ENCODE results near the gene ARL16.
"Not testable (repeated sequence)": the region's sequence is repeated elsewhere in the genome, so short reads cannot be mapped to it uniquely, and the experiment has no call there.

ARL16 gene

GRCh38 chr17:81694810-81695209, 11.2 kb upstream of the ARL16 start:
- DNase-seq, result no peak

- DNase-seq, result no peak
These were observed 10.1 kb upstream of the ARL16 start for GRCh38 chr17:81693509-81694210.

- DNase-seq, result no peak
These were observed 8.0 kb upstream of the ARL16 start for GRCh38 chr17:81691608-81692007.

- no peak for DNase-seq
These were observed 7.6 kb upstream of the ARL16 start for GRCh38 chr17:81691196-81691595.

GRCh38 chr17:81690549-81690948, 7.0 kb upstream of the ARL16 start:
- no peak for DNase-seq

- no peak for DNase-seq
These were observed 6.5 kb upstream of the ARL16 start for GRCh38 chr17:81690066-81690465.

- DNase-seq, result no peak
These were observed 5.0 kb upstream of the ARL16 start for GRCh38 chr17:81688616-81689015.

- DNase-seq, result no peak
These were observed 4.4 kb upstream of the ARL16 start for GRCh38 chr17:81687770-81688541.

- no peak for DNase-seq
These were observed 3.0 kb upstream of the ARL16 start for GRCh38 chr17:81686614-81687013.

GRCh38 chr17:81685108-81685507, 1.5 kb upstream of the ARL16 start:
- DNase-seq, result no peak

- no peak for DNase-seq
These were observed 880 bp upstream of the ARL16 start for GRCh38 chr17:81684442-81684911.

GRCh38 chr17:81683208-81683583, 401 bp downstream of the ARL16 start:
- no peak for DNase-seq

GRCh38 chr17:81682565-81683207, 911 bp downstream of the ARL16 start:
- no peak for DNase-seq

- no peak for DNase-seq
These were observed 1.9 kb downstream of the ARL16 start for GRCh38 chr17:81681672-81682071.

- DNase-seq, result no peak
These were observed 3.4 kb downstream of the ARL16 start for GRCh38 chr17:81680150-81680549.

- DNase-seq, result no peak
These were observed 6.7 kb downstream of the ARL16 start for GRCh38 chr17:81676906-81677305.

GRCh38 chr17:81675515-81676221, 7.9 kb downstream of the ARL16 start:
- not testable (repeated sequence) for DNase-seq

GRCh38 chr17:81673561-81674258, 9.9 kb downstream of the ARL16 start:
- DNase-seq, result no peak

- no peak for DNase-seq
These were observed 10.6 kb downstream of the ARL16 start for GRCh38 chr17:81672954-81673353.

GRCh38 chr17:81672504-81672903, 11.1 kb downstream of the ARL16 start:
- DNase-seq, result no peak

GRCh38 chr17:81667754-81668153, 15.8 kb downstream of the ARL16 start:
- no peak for DNase-seq

- DNase-seq, result peak; percentile 96
These were observed 17.0 kb downstream of the ARL16 start, which contains the start of the genes CCDC137 and OXLD1 for GRCh38 chr17:81666342-81667191. CCDC137 (plus strand) TSS chr17:81666737; CDS start chr17:81666767, 30 bp downstream. OXLD1 (minus strand) TSS chr17:81666605; CDS start chr17:81666577, 28 bp downstream.

Measured in NCI-H510A (cell line).